Stimulated activated CD4-positive, alpha-beta T cell treated with anti-CD3 and anti-CD28 coated beads, TNF-alpha, amount 100 ng/mL, for 1 hour (primary cell): ENCODE data around the gene DIP2C.
A peak's percentile ranks its signal among the peaks of the same experiment; 100 is the strongest.
"Not testable (repeated sequence)": the region's sequence is repeated elsewhere in the genome, so short reads cannot be mapped to it uniquely, and the experiment has no call there.

Experiments used
- DNase-seq, 3 donors: peaks; one replicate each; pipeline ENCODE4 v3.0.0-alpha.2; 2020; ENCODE audit warnings: low read depth in 3 of 3, low spot score in 1 of 3

The DIP2C gene

GRCh38 chr10:459743-460142 is 229.7 kb downstream of the DIP2C start:
- no peak for DNase-seq

GRCh38 chr10:458421-458851 is 231.0 kb downstream of the DIP2C start:
- no peak for DNase-seq

GRCh38 chr10:456486-456885 is 233.0 kb downstream of the DIP2C start:
- no peak for DNase-seq

GRCh38 chr10:454860-455259 is 234.6 kb downstream of the DIP2C start:
- DNase-seq, result no peak

GRCh38 chr10:453647-454046 is 235.8 kb downstream of the DIP2C start:
- DNase-seq, result no peak

- DNase-seq, result no peak
Measured at GRCh38 chr10:452512-453426, 236.7 kb downstream of the DIP2C start.

GRCh38 chr10:451856-452255 is 237.6 kb downstream of the DIP2C start:
- DNase-seq, result no peak

GRCh38 chr10:451021-451471 is 238.4 kb downstream of the DIP2C start:
- peak; percentile 33 to 38 (median 37) for DNase-seq

GRCh38 chr10:450463-450862 is 239.0 kb downstream of the DIP2C start:
- DNase-seq, result no peak

GRCh38 chr10:449331-449730 is 240.1 kb downstream of the DIP2C start:
- not testable (repeated sequence) for DNase-seq

GRCh38 chr10:443459-443858 is 246.0 kb downstream of the DIP2C start:
- no peak for DNase-seq

GRCh38 chr10:442209-442608 is 247.3 kb downstream of the DIP2C start:
- DNase-seq, result no peak

- no peak for DNase-seq
Measured at GRCh38 chr10:441659-442058, 247.8 kb downstream of the DIP2C start.

- no peak for DNase-seq
Measured at GRCh38 chr10:440127-440526, 249.3 kb downstream of the DIP2C start.

- DNase-seq, result no peak
Measured at GRCh38 chr10:437698-438490, 251.6 kb downstream of the DIP2C start.

- DNase-seq, result no peak
Measured at GRCh38 chr10:436911-437665, 252.4 kb downstream of the DIP2C start.

GRCh38 chr10:436013-436697 is 253.3 kb downstream of the DIP2C start:
- DNase-seq, result no peak

GRCh38 chr10:435397-435796 is 254.1 kb downstream of the DIP2C start:
- no peak for DNase-seq

GRCh38 chr10:429696-430095 is 259.8 kb downstream of the DIP2C start:
- no peak for DNase-seq

- no peak for DNase-seq
Measured at GRCh38 chr10:427761-428519, 261.5 kb downstream of the DIP2C start.
